Nephron progenitor cell (in vitro differentiated cells): ENCODE results near the gene ARL2.

ENCODE experiments used
- DNase-seq: peaks from one replicate; pipeline ENCODE4 v3.0.0; 2021
- H3K27ac Mint-ChIP-seq: 2 replicates; pipeline ENCODE4 v1.8.0; 2021; ENCODE audit warnings: mild to moderate bottlenecking, moderate library complexity, mixed read lengths
- H3K27me3 Mint-ChIP-seq: 2 replicates; pipeline ENCODE4 v1.8.0; 2021; ENCODE audit warnings: mild to moderate bottlenecking, low read depth, mixed read lengths; ENCODE audit not compliant: poor library complexity
- H3K36me3 Mint-ChIP-seq: 2 replicates; pipeline ENCODE4 v1.8.0; 2021; ENCODE audit warnings: low read depth, mixed read lengths
- H3K4me1 Mint-ChIP-seq: 2 replicates; pipeline ENCODE4 v1.8.0; 2021; ENCODE audit warnings: mixed read lengths
- H3K4me3 Mint-ChIP-seq: 2 replicates; pipeline ENCODE4 v1.8.0; 2021; ENCODE audit warnings: mild to moderate bottlenecking, moderate library complexity, mixed read lengths
- H3K9me3 Mint-ChIP-seq: 2 replicates; pipeline ENCODE4 v1.8.0; 2021; ENCODE audit warnings: mild to moderate bottlenecking, moderate library complexity, mixed read lengths
- CTCF ChIP-seq: fragments of 200-600 bp; sonication (generic); IDR thresholded peaks from 2 replicates; pipeline ENCODE4 v1.5.0; 2021; ENCODE audit warnings: antibody characterized with exemption

ARL2 gene

GRCh38 chr11:65059523-65059922, 45.6 kb downstream of the ARL2 start:
- H3K36me3 Mint-ChIP-seq, result no peaks in the 10 kb centered on the region
- no peak overlapping the region for H3K27ac Mint-ChIP-seq

DNA sequence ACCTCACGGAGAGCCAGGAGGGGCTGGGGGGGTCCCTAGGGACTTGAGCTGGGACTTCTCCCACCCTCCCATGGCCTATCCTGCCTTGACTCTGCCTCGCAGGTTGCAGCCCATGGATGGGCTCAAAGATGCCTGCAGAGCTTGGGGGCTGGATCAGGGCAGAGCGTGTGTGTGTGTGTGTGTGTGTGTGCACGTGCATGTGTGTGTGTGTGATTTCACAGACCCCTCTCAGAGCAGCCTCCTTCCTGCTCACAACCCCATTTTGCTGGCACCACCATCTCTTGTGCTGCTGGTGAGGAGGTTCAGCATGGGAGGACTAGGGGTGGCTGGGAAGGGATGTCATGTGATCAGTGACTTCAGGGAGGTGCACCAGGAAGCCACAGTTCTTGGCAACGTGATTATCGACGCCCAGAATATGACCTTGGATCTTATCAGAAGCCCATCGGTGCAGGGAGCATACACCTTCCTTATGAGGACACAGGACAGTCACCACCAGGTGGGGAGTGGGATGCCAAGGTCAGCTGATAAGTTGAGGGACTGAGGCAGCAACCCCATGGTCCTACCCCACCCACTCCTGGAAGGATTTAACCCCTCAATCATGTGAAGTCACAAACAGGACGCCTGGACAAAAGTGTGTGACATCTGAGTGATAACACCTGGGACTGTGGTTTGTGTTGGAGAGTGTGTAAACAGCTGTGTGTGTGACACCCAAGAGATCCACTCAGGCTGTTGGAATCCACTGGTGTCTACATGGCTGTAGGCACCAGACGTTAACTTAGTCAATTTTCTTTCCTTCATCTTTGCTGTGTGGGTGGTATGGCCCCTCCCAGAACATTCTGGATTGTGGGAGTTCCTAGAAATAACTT, 46.2 kb downstream of the ARL2 start:
- no peaks in the 10 kb centered on the region for H3K36me3 Mint-ChIP-seq
- H3K4me3 Mint-ChIP-seq, result no peak overlapping the region
- H3K27ac Mint-ChIP-seq, result no peak overlapping the region
- DNase-seq, result no peak
- TF ChIP-seq CTCF, result no peak
- H3K4me1 Mint-ChIP-seq, result peaks cover 5% of the 10 kb centered on the region
- no peaks in the 10 kb centered on the region for H3K9me3 Mint-ChIP-seq
- peaks cover 36% of the 10 kb centered on the region for H3K27me3 Mint-ChIP-seq

More at GRCh38 chr11:65059523-65059922, 45.6 kb downstream of the ARL2 start:
- Mint-ChIP-seq H3K4me1 (peaks cover 3% of the 10 kb centered on the region), H3K9me3 (no peaks in the 10 kb centered on the region), H3K27me3 (peaks cover 42% of the 10 kb centered on the region), H3K4me3 (no peak overlapping the region)
- no peak for TF ChIP-seq CTCF
- no peak for DNase-seq

DNA sequence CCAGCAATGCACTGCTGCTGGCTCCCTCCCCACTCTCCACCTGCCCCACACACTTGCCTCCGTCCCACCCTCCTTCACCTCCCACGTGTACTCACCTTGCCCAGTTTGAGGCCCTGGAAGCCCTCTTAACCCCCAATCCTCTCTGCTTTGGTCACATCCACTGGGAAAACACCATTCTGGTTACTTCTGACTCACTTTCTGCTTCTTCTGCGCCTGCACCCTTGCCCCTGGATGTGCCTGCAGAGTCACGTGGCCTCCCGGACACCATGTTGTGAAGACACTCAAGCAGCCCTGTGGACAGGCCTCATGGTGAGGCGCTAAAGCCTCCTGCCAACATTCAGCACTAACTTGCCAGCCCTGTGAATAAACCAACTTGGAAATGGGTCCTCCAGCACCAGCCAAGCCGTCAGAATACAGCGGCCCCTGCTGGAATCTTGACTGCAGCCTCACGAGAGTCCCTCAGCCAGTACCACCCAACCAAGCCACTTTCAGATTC, 47.0 kb downstream of the ARL2 start:
- Mint-ChIP-seq H3K4me3 (no peak overlapping the region), H3K27me3 (peaks cover 30% of the 10 kb centered on the region), H3K4me1 (peaks cover 5% of the 10 kb centered on the region), H3K9me3 (no peaks in the 10 kb centered on the region), H3K36me3 (no peaks in the 10 kb centered on the region), H3K27ac (peak overlapping the region; percentile 37)
- TF ChIP-seq CTCF, result peak; percentile 9
- DNase-seq, result no peak

GRCh38 chr11:65063532-65063931, 49.6 kb downstream of the ARL2 start:
- Mint-ChIP-seq H3K27me3 (peaks cover 22% of the 10 kb centered on the region), H3K27ac (no peak overlapping the region), H3K4me3 (no peak overlapping the region), H3K4me1 (peaks cover 18% of the 10 kb centered on the region), H3K9me3 (no peaks in the 10 kb centered on the region), H3K36me3 (no peaks in the 10 kb centered on the region)
- DNase-seq, result no peak
- no peak for TF ChIP-seq CTCF

DNA sequence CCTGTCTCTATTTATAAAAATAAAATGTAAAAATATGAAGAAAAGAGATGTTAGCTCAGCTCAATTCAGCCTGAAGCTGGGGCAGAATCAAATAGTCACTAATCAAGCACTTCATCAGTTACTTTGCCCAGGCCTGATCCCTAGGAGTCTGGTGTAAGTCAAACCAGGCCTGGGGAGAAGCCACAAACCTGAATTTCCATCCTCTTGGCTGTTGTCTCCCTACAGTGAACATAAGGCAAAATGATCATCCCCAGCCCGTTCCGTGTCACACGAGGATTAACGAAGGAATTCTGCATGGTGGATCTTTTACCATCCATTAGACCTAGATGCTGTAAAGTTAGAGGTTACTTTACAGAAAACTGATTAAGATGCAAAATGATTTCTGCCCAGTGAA, 50.9 kb downstream of the ARL2 start:
- no peaks in the 10 kb centered on the region for H3K9me3 Mint-ChIP-seq
- peaks cover 18% of the 10 kb centered on the region for H3K27me3 Mint-ChIP-seq
- no peak overlapping the region for H3K4me3 Mint-ChIP-seq
- DNase-seq, result no peak
- no peaks in the 10 kb centered on the region for H3K36me3 Mint-ChIP-seq
- no peak for TF ChIP-seq CTCF
- H3K4me1 Mint-ChIP-seq, result peaks cover 18% of the 10 kb centered on the region
- no peak overlapping the region for H3K27ac Mint-ChIP-seq

DNA sequence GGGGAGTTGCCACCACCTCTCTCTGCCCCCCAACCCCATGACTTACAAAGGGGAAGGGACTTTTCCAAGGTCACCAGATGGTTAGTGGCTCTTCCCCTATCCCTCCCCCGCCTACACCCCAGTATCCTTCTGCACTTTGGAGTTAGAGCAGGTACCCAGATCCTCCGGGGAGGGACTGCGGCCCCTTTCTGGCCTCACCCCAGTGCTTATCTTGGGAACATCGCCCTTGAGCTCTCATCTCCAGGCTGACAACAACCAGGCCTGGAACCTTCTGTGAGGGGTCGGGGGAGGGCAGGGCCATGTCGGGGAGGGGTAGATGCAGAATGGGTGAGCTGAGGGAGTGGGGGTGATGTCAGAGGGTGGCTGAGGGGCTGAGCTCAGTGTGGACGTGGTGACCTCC, 51.9 kb downstream of the ARL2 start:
- Mint-ChIP-seq H3K4me3 (no peak overlapping the region), H3K27ac (no peak overlapping the region), H3K9me3 (no peaks in the 10 kb centered on the region), H3K4me1 (peaks cover 18% of the 10 kb centered on the region), H3K36me3 (no peaks in the 10 kb centered on the region), H3K27me3 (peaks cover 14% of the 10 kb centered on the region)
- no peak for DNase-seq
- no peak for TF ChIP-seq CTCF
